Measurements from ENCODE around the gene SNX32.

DNA sequence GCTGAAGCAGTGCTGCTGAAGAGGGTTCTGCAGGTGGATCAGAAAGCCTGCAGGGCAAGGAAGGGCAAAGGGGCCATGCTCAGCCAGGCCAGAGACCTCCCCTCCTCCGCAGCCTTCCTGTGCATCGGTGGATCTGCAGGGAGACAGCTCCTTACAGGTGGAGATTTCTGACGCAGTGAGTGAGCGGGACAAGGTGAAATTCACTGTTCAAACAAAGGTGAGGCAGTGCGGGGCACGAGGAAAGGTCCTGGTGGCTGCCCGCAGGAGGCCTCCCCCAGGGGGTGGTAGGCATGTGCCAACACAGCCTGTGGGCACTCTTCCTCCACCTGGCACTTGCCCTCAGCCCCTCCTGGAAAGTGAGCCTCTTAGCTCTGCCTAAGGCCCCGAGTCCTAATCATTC is 15.6 kb downstream of the SNX32 start:
- TF ChIP-seq GATA2 (IDR thresholded peaks at IDR 0.05; ENCODE audit: low read depth, low read length) (no peak), GATA3 (IDR thresholded peaks at IDR 0.05; ENCODE audit: low read depth, low read length) (no peak)
